GM03348 (cell line): ENCODE data around the gene DLGAP1.
A peak's percentile ranks its signal among the peaks of the same experiment; 100 is the strongest.

Experiments
- DNase-seq: peaks from one replicate; pipeline ENCODE4 v3.0.0; 2012; ENCODE audit warnings: low spot score

The DLGAP1 gene

DNA sequence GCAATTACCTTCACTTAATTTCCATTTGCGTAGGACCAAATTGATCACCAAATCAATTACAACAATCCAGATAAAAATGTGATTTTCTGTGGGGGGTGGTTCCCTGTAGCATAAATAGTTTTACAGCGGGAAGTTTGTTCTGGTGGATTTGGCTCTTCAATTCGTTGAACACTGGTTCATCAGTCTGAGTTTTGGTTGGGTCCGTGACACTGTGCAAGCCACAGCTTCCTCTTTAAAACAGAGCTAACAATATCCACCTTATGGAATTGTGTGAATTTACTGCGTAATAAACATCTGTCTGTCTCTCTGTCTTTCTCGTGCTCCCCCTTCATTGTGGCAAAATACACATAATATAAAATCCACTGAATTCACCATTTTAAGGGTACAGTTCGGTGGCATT lies 694.4 kb downstream of the DLGAP1 start:
- no peak for DNase-seq

DNA sequence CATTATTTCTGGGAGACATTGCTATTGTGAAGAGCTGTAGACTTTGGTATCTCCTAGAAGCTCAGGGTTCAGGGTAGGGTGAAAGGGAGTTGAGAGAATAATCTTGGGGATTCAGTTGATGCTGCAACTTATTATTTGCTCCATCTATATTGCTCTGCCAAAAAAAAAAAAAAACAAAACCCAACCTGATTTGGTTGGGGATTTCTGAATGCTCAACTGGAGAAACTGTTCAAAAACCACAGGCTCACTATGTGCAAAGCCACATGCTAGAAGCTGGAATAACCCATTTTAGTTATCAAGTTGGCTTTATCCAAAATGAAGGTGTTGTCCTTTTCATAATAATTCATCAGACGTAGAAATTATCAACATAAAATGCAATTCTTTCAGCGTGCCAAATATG lies 696.0 kb downstream of the DLGAP1 start:
- no peak for DNase-seq

- DNase-seq: no peak
These were observed 696.6 kb downstream of the DLGAP1 start for GRCh38 chr18:3758531-3758930.

DNA sequence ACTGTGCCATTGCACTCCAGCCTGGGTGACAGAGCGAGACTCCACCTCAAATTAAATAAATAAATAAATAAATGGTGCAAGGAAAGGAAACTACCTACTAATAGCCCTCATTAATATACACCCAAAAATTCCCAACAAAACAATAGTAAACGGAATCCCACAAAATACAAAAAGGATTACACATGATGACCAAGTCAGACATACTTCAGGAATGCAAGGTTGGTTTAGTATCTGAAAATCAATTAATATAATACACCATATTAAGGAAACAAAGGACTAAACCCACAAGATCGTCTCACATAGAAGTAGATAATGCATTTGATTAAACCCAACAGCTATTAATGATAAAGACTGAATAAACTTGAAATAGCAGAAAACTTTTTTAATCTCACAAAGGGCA lies 697.7 kb downstream of the DLGAP1 start:
- no peak for DNase-seq

- no peak for DNase-seq
These were observed 702.0 kb downstream of the DLGAP1 start for GRCh38 chr18:3753106-3753505.

DNA sequence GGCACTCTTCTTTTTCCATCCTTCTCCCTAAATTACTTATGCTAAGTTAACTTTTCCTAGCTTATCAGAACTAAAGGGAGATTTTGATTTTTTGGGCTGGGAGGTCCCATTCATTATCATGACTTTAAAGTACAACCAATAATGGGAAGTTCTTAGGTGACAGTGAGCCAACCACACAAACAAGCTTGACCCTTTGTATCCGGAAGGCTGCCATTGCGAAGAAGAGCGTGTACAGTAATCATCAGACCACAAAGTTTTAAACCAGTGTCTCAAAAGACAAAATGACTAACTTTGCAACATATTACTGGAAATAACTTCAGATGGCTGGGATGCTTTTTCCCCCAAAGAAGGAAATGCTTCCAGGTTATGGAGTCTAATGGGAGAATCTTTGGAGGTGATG lies 707.0 kb downstream of the DLGAP1 start:
- DNase-seq: no peak

DNA sequence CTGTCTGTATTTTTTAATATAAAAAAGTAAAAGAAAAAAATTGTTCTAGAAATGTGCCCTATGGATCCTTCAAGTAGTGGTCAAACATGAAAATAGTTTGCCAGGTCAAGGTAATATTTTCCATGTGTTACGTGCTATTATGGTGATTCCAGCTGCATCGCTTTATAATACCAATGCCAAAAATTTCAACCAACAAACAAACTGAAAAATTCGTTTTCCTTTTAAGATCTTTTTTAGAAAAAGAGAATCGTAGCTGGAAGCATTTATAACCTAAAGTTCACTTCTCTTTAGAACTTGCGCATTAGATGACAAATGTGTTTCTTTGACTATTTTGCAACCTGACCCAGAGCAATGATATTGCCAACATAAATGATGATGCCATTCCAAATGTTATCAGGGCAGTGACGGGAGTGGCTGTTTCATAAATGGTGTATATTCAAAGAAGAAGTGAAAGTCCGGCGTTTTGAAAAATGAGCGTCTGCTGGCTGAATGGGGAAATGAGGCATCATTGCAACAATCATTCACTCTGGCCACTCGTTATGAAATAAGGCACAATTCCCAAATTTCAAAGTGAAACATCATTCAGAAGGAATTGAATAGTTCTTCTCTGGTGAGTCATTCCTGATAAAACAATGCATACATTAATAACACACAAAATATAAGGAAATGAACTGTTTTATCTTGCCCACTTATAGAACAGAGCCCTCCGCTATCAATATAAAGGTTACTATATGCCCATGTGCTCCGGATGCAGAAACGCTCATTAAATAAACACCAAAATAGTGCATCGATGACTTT lies 707.7 kb downstream of the DLGAP1 start:
- peak; percentile 11 for DNase-seq

DNA sequence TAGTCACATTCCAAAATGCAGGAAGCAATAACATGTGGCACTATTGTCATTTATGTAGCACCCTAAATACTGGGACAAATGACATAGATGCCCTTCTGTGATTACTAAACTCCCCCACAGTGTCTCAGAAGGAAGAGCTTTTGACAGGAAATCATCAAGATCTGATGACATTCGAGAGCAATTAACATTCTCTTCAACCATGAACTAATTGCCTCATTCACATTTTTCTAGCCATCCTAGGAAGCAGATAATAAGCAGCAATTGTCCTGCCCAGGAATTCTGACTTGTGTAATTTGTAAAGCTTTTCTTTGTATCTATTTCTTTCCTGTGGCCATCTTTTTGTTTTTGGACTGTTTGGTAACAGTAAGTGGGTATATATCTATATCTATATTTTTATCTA lies 712.6 kb downstream of the DLGAP1 start:
- DNase-seq: no peak

DNA sequence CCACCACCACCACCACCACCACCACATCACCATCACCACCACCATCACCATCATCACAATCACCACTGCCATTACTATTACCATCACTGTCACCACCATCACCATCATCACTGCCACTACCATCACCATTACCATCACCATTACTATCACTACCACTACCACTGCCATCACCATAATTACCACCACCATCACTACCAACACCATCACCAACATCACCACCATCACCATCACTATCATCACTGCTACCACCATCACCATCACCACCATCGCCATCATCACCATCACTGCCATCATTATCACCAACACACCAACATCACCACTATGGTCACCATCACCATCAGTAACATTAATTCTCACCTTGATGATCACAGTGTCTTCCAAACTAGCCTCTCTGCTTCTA lies 713.8 kb downstream of the DLGAP1 start:
- DNase-seq: no peak

- DNase-seq: no peak
These were observed 726.2 kb downstream of the DLGAP1 start for GRCh38 chr18:3728704-3729437.

GRCh38 chr18:3727274-3727673 lies 727.8 kb downstream of the DLGAP1 start:
- no peak for DNase-seq

GRCh38 chr18:3726238-3726951 lies 728.7 kb downstream of the DLGAP1 start:
- no peak for DNase-seq

DNA sequence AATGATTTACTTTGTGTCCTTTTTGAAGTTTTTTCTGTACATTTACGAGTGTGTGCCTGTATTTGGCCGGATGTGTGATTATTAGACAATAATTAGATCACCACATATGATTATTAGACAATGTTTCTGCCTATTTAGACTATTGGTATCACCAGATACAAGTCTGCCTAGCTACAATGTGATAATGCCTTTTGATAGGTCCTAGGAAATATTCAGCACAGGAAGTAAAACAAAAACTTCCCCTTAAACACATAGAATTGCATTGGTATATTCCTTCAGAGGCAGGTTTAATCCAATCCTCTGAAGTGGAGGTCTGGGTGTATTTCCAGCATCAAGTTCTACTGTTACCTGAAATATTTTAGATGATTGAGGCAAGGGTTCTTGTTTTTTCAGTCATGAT lies 730.0 kb downstream of the DLGAP1 start:
- DNase-seq: no peak

DNA sequence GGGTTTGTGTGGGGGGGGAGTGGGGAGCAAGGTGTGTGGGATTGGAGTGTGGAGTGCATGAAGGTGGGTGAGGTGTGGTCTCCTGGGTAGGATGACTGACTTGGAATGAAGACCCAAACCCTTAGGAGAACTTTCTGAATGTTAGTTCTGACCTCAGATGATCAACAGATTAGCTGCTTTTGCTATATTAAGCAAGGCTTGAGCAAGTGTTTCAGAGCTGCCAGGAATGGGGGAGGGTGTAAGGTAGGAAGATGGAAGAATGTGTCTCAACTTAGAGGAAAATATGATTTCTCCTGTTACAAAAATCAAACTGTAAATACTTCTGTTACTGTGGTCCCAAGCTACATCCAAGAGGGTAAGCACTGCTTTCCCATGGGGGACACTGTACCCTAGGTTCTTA lies 731.6 kb downstream of the DLGAP1 start:
- no peak for DNase-seq

GRCh38 chr18:3722649-3723433 lies 732.3 kb downstream of the DLGAP1 start:
- no peak for DNase-seq

- no peak for DNase-seq
These were observed 733.1 kb downstream of the DLGAP1 start for GRCh38 chr18:3721771-3722648.

- no peak for DNase-seq
These were observed 734.1 kb downstream of the DLGAP1 start for GRCh38 chr18:3720818-3721545.

DNA sequence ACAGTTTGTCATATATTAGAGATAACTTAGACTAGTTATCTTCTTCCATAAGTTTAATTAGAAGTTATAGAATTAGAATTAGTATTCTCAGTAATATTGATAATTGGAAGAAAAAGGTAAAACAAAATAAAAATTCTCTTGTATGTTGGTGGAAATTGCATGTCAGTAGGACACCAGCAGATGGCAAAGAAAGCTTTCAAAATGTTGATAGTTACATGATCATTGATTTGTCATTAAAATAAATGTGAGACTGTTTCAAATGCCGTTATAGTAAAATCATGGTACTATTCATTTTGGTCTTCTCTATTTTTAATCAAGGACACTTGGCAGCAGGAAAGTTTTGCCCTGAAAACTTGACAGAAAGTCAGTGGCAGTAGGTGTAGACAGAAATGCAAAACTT lies 734.9 kb downstream of the DLGAP1 start:
- no peak for DNase-seq

DNA sequence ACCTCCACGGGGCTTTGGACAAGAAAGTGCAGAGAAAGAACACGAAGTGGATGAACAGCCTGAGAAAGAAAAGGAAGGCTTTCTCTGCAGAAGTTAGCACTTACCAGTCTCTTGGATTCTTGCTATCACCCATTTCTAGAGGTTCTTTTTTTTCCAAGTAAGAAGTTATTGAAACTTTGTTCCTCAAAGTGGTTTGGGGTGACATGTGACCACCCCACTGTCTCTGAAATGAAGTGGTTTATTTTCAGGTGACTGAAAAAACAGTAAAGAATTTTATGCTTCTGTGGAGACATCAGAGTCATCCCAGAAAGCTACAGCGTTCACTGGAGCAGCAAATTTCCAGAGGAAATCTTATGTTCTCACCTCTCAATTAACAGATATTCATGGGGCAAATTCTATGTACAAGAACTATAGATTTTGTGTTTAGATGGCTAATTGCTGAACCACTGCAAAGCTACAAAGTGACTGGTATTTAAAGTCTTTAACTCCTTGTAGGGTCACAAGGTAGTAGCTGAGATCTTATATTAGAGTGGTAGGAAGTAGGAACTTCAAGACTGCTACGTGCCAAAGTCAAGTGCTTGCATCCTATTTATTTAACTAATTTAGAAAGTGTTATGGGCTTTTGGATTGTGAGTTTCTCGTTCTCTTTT lies 737.6 kb downstream of the DLGAP1 start:
- no peak for DNase-seq

GRCh38 chr18:3716116-3716660 lies 738.9 kb downstream of the DLGAP1 start:
- DNase-seq: no peak
